Measurements from ENCODE around the gene NIPAL3. TPM values are rescaled to one million over a fixed set of nuclear protein-coding genes. Genes with fewer than 3 reads are reported as not detected.

The NIPAL3 gene
- total RNA-seq, 1 experiment from 2014 or later = 16.6 TPM

GRCh38 chr1:24475700-24476099, 60.1 kb downstream of the NIPAL3 start:
- Histone ChIP-seq H3K9me2 (ENCODE audit: insufficient read depth) (no peaks in the 10 kb centered on the region), H3K27ac (ENCODE audit: low read depth, low read length) (no peak overlapping the region), H3K79me2 (ENCODE audit: insufficient read depth, low read length) (no peaks in the 10 kb centered on the region), H4K20me1 (ENCODE audit: insufficient read depth) (no peaks in the 10 kb centered on the region), H3K4me1 (ENCODE audit: control insufficient read depth in 1 of 2, insufficient read depth in 2 of 2, low read length in 2 of 2) (no peaks in the 10 kb centered on the region), H3K9ac (ENCODE audit: low read length) (no peak overlapping the region), H3K27me3 (ENCODE audit: insufficient read depth, low read length) (no peaks in the 10 kb centered on the region), H3K9me3 (ENCODE audit: control insufficient read depth in 1 of 2, insufficient read depth in 1 of 2, low read depth in 1 of 2, low read length in 2 of 2) (no peaks in the 10 kb centered on the region), H3K4me3 (replicated peaks in 1 of 2; ENCODE audit: low read depth in 1 of 2, low read length in 2 of 2) (no peak overlapping the region), H3K4me2 (ENCODE audit: low read length) (no peak overlapping the region), H2AFZ (ENCODE audit: low read depth, low read length, poor library complexity, severe bottlenecking) (no peak overlapping the region), H3K36me3 (ENCODE audit: control insufficient read depth in 1 of 2, insufficient read depth in 2 of 2, low read length in 2 of 2) (no peaks in the 10 kb centered on the region)
- ChIA-PET POLR2A (no interaction called here), CTCF (no interaction called here), RAD21 (ENCODE audit: low non-redundant PET in 1 of 2, low total read pairs in 2 of 2, uncharacterized antibody in 2 of 2, unreplicated experiment in 2 of 2) (no interaction called here)
- BruUV-seq (replicated peaks) = no TSS peak
- no peak for TF ChIP-seq SIN3A (IDR thresholded peaks at IDR 0.05; ENCODE audit: low read depth)
- no peak for TF ChIP-seq SP1 (IDR thresholded peaks at IDR 0.05; ENCODE audit: low read depth)
- TF ChIP-seq YY1 (IDR thresholded peaks at IDR 0.05; ENCODE audit: extremely low read depth, insufficient replicate concordance, low read depth, low read length) = no peak
- TF ChIP-seq CBX3 (IDR thresholded peaks at IDR 0.05; ENCODE audit: low read depth) = no peak
- no peak for TF ChIP-seq REST (IDR thresholded peaks at IDR 0.05; ENCODE audit: low read depth)
- no peak for TF ChIP-seq TCF7L2 (IDR thresholded peaks at IDR 0.05; ENCODE audit: borderline replicate concordance, extremely low read depth, insufficient read depth, insufficient read length)
- no peak for TF ChIP-seq ELF1 (IDR thresholded peaks at IDR 0.05; ENCODE audit: borderline replicate concordance, low read depth)
- TF ChIP-seq ZNF274 (IDR thresholded peaks at IDR 0.05; ENCODE audit: low read depth, low read length) = no peak
- intact Hi-C loops (cut with micrococcal nuclease) = no loop called here
- DNase-seq (ENCODE audit: low read depth, low spot score) = no peak
- no peak for ATAC-seq

Data from HCT116 (cell line).